Fibroblast of mammary gland (primary cell): ENCODE results near the gene VTI1A.

Experiments
- DNase-seq: peaks from one replicate; pipeline ENCODE4 v3.0.0-alpha.2; 2010; ENCODE audit warnings: low read depth
- H3K4me3 ChIP-seq: 2 replicates; pipeline ENCODE4 v1.5.1; 2011; ENCODE audit warnings: low read depth, mild to moderate bottlenecking, low read length, moderate library complexity; ENCODE audit not compliant: control insufficient read depth
- TF ChIP-seq, protein P1 (sequence below): conservative IDR thresholded peaks from 2 replicates; pipeline ENCODE4 v1.5.1; 2011; ENCODE audit warnings: low read depth, low read length, inconsistent platforms; ENCODE audit not compliant: control insufficient read depth, insufficient read depth

VTI1A gene

DNA sequence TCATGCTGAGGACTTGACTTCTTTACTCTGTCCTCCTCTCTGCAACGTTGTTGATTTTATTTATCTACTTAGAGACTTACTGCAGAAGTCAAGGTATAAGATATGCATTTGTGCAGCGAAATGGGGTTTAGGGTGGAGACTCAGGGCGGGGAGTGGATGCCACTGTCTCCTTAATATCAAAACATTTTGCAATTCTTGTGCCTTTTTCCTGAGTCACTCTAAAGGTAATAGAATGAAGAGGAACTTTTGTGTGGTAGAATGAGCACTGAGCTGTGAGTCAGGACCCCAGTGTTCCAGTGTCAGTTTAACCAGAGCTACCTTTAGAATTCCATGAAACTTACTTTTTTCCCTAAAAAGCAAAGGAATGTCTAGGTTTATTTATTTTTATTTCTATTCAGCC, 78.2 kb downstream of the VTI1A start:
- TF ChIP-seq, protein P1, sequence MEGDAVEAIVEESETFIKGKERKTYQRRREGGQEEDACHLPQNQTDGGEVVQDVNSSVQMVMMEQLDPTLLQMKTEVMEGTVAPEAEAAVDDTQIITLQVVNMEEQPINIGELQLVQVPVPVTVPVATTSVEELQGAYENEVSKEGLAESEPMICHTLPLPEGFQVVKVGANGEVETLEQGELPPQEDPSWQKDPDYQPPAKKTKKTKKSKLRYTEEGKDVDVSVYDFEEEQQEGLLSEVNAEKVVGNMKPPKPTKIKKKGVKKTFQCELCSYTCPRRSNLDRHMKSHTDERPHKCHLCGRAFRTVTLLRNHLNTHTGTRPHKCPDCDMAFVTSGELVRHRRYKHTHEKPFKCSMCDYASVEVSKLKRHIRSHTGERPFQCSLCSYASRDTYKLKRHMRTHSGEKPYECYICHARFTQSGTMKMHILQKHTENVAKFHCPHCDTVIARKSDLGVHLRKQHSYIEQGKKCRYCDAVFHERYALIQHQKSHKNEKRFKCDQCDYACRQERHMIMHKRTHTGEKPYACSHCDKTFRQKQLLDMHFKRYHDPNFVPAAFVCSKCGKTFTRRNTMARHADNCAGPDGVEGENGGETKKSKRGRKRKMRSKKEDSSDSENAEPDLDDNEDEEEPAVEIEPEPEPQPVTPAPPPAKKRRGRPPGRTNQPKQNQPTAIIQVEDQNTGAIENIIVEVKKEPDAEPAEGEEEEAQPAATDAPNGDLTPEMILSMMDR, result no peak
- no peak overlapping the region for H3K4me3 ChIP-seq
- peak; percentile 15 for DNase-seq

- H3K4me3 ChIP-seq, result no peak overlapping the region
- TF ChIP-seq, protein P1, result no peak
- DNase-seq, result peak; percentile 34
These were observed 79.1 kb downstream of the VTI1A start for GRCh38 chr10:112526139-112526538.

DNA sequence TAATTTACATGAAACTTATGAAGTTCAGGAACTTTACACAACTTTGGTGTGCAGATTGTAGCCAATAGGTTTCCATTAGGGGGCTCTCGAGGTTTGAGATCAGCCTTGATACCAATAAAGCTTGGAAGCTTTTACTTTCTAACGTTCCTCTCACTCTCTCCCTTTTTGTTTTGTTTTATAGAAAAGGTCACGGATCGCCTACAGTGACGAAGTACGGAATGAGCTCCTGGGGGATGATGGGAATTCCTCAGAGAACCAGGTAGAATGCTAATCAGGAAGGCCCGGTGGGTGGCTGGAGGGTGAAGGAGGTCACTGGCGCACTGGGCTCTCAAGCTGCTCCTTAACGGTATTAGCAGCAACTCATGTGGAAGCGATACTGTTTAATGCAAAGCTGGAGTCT, 79.9 kb downstream of the VTI1A start:
- DNase-seq, result peak; percentile 9
- TF ChIP-seq, protein P1, result no peak
- no peak overlapping the region for H3K4me3 ChIP-seq

- no peak overlapping the region for H3K4me3 ChIP-seq
- TF ChIP-seq, protein P1, result no peak
- DNase-seq, result no peak
These were observed 81.2 kb downstream of the VTI1A start for GRCh38 chr10:112528235-112528634.

- TF ChIP-seq, protein P1, result no peak
- peak; percentile 11 for DNase-seq
- H3K4me3 ChIP-seq, result peak overlapping the region; percentile 1
These were observed 84.4 kb downstream of the VTI1A start for GRCh38 chr10:112531421-112531820.

GRCh38 chr10:112532189-112532588, 85.2 kb downstream of the VTI1A start:
- TF ChIP-seq, protein P1, result no peak
- peak overlapping the region; percentile 28 for H3K4me3 ChIP-seq
- peak; percentile 68 for DNase-seq

DNA sequence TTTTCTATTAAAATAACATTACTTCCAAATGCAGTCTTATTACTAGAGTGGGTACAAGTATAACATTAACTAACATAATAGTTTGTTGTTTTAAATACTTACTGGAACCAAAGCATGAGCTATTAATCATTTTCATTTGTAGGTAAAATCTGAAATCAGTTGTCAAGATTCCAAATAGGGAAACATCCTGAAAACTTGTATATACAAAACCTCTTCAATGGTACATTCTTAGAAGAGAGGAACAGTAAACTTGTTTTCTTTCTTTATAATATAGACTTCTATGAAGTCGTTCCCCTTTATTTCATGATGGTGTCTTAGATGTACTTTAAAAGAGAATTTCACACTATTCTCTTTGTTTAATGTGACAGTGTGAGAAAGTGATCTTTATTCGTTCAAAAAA, 85.9 kb downstream of the VTI1A start:
- H3K4me3 ChIP-seq, result no peak overlapping the region
- no peak for DNase-seq
- TF ChIP-seq, protein P1, result no peak
